Neural cell (in vitro differentiated cells): Measurements from ENCODE around the gene ZHX3.

ENCODE experiments used
- EZH2 ChIP-seq: fragments of 200-600, 300-800 bp; shearing (Covaris generic), sonication (generic); IDR thresholded peaks from 2 replicates; pipeline ENCODE4 v1.6.1; 2014; ENCODE audit warnings: antibody characterized with exemption, low read length, borderline replicate concordance, mild to moderate bottlenecking; ENCODE audit not compliant: insufficient read depth, poor library complexity, severe bottlenecking
- POLR2AphosphoS5 ChIP-seq: IDR thresholded peaks from 2 replicates; pipeline ENCODE4 v1.6.1; 2012
- TAF1 ChIP-seq: IDR thresholded peaks from 2 replicates; pipeline ENCODE4 v1.6.1; 2012; ENCODE audit warnings: low read depth
- TF ChIP-seq, protein P1 (sequence below): fragments of 450-650 bp; IDR thresholded peaks from 2 replicates; pipeline ENCODE4 v1.5.1; 2014; ENCODE audit warnings: antibody characterized with exemption, mild to moderate bottlenecking, moderate library complexity; ENCODE audit not compliant: poor library complexity, severe bottlenecking
- TF ChIP-seq, protein P2 (sequence below): IDR thresholded peaks from 2 replicates; pipeline ENCODE4 v1.6.1; 2012; ENCODE audit warnings: borderline replicate concordance

DNA sequence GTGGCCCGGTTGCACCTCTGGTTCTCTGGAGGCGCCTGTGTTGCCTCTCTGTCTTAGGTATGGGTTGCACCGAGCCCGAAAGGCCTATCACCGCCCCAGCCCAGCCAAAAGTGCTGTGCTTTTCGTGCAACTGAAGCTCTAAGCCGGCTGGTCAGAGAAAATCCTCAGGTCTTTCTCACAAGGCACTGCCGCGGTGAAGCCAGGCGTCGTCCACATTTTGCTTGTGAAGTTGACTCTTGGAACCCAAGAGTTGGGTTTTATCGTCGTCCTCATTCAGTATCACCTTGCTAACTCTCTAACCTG is 49.8 kb upstream of the ZHX3 start:
- no peak for TF ChIP-seq TAF1
- TF ChIP-seq, protein P1, sequence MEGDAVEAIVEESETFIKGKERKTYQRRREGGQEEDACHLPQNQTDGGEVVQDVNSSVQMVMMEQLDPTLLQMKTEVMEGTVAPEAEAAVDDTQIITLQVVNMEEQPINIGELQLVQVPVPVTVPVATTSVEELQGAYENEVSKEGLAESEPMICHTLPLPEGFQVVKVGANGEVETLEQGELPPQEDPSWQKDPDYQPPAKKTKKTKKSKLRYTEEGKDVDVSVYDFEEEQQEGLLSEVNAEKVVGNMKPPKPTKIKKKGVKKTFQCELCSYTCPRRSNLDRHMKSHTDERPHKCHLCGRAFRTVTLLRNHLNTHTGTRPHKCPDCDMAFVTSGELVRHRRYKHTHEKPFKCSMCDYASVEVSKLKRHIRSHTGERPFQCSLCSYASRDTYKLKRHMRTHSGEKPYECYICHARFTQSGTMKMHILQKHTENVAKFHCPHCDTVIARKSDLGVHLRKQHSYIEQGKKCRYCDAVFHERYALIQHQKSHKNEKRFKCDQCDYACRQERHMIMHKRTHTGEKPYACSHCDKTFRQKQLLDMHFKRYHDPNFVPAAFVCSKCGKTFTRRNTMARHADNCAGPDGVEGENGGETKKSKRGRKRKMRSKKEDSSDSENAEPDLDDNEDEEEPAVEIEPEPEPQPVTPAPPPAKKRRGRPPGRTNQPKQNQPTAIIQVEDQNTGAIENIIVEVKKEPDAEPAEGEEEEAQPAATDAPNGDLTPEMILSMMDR = no peak
- TF ChIP-seq EZH2 = no peak
- TF ChIP-seq, protein P2, sequence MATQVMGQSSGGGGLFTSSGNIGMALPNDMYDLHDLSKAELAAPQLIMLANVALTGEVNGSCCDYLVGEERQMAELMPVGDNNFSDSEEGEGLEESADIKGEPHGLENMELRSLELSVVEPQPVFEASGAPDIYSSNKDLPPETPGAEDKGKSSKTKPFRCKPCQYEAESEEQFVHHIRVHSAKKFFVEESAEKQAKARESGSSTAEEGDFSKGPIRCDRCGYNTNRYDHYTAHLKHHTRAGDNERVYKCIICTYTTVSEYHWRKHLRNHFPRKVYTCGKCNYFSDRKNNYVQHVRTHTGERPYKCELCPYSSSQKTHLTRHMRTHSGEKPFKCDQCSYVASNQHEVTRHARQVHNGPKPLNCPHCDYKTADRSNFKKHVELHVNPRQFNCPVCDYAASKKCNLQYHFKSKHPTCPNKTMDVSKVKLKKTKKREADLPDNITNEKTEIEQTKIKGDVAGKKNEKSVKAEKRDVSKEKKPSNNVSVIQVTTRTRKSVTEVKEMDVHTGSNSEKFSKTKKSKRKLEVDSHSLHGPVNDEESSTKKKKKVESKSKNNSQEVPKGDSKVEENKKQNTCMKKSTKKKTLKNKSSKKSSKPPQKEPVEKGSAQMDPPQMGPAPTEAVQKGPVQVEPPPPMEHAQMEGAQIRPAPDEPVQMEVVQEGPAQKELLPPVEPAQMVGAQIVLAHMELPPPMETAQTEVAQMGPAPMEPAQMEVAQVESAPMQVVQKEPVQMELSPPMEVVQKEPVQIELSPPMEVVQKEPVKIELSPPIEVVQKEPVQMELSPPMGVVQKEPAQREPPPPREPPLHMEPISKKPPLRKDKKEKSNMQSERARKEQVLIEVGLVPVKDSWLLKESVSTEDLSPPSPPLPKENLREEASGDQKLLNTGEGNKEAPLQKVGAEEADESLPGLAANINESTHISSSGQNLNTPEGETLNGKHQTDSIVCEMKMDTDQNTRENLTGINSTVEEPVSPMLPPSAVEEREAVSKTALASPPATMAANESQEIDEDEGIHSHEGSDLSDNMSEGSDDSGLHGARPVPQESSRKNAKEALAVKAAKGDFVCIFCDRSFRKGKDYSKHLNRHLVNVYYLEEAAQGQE = no peak
- TF ChIP-seq POLR2AphosphoS5 = no peak
